Tracheal epithelial cell (primary cell): ENCODE measurements around the gene AADACL2. TPM values are rescaled to one million over a fixed set of nuclear protein-coding genes. Genes with fewer than 3 reads are reported as not detected.

Experiments used
- total RNA-seq: library from RNA; depleted of rRNA; stranded (reverse); fragments of >200 nt; gene quantifications from 2 replicates; pipeline ENCODE4 v1.2.1, GENCODE V29; 2014

AADACL2 gene, protein sequence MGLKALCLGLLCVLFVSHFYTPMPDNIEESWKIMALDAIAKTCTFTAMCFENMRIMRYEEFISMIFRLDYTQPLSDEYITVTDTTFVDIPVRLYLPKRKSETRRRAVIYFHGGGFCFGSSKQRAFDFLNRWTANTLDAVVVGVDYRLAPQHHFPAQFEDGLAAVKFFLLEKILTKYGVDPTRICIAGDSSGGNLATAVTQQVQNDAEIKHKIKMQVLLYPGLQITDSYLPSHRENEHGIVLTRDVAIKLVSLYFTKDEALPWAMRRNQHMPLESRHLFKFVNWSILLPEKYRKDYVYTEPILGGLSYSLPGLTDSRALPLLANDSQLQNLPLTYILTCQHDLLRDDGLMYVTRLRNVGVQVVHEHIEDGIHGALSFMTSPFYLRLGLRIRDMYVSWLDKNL
- total RNA-seq, result not detected in 2 replicates

DNA sequence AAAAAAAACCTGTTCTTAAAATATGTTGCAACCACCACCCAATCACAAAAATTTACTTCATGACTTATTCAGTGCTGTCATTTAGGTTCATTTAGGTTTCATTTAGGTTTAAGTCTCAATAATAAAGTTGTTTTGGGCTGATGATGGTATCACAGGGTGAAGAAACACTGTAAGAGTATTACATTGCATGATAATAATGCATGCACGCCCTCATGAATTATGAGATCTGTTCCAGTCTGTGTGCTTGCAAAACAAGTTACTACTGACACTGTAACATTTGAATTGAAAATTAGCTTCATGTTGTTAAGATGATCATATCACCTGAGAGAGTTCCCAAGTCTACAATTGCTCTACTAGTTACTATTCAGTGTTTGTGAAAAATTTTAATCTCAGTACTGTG is at the start of gene AADACL2:
Gene AADACL2, plus strand, starts transcription at position 315 of the 400 bp plus-strand sequence. CDS start 109 bp downstream, outside the sequence.

Other genes starting within 250 kb of the AADACL2 start
- not detected in 2 replicates for gene AADAC, start 80.2 kb downstream of the AADACL2 start, total RNA-seq
- gene SUCNR1, start 139.7 kb downstream of the AADACL2 start, total RNA-seq, result not detected in 2 replicates